Lung (tissue), 12 donors: ENCODE data around the gene BCAS1. TPM values are rescaled to one million over a fixed set of nuclear protein-coding genes. Genes with fewer than 3 reads are reported as not detected.

ENCODE experiments used
- ATAC-seq: fragments of 200-7000 bp; cut with Tn5 transposase; one replicate; pipeline ENCODE4 v1.9.1; 2020; ENCODE audit warnings: moderate number of reproducible peaks; ENCODE audit not compliant: insufficient read depth, low FRiP score
- DNase-seq, 3 donors: peaks; one replicate each; pipeline ENCODE4 v3.0.0-alpha.2; 2013 to 2017
- H3K27ac ChIP-seq, 2 donors: one replicate each; pipeline ENCODE4 v1.5.1; 2013; ENCODE audit warnings: mild to moderate bottlenecking in 2 of 2, moderate library complexity in 2 of 2, control low read depth in 1 of 2, inconsistent platforms in 1 of 2, low read depth in 1 of 2, low read length in 1 of 2
- H3K27me3 ChIP-seq, 3 donors: one replicate each; pipeline ENCODE4 v1.5.1; 2013; ENCODE audit warnings: low read length in 2 of 3; ENCODE audit not compliant: control insufficient read depth in 3 of 3, insufficient read depth in 3 of 3
- H3K36me3 ChIP-seq, 4 donors: one replicate each; pipeline ENCODE4 v1.5.1; 2013; ENCODE audit warnings: low read length in 4 of 4, mild to moderate bottlenecking in 1 of 4, moderate library complexity in 1 of 4; ENCODE audit not compliant: control insufficient read depth in 4 of 4, insufficient read depth in 4 of 4
- H3K4me1 ChIP-seq, 5 donors: one replicate each; pipeline ENCODE4 v1.5.1; 2013; ENCODE audit warnings: low read length in 5 of 5, mild to moderate bottlenecking in 2 of 5, moderate library complexity in 1 of 5; ENCODE audit not compliant: control insufficient read depth in 5 of 5, insufficient read depth in 5 of 5
- H3K4me3 ChIP-seq: one replicate; pipeline ENCODE4 v1.5.1; 2013; ENCODE audit warnings: mild to moderate bottlenecking, control low read depth, moderate library complexity
- H3K9ac ChIP-seq, 2 donors: one replicate each; pipeline ENCODE4 v1.5.1; 2013; ENCODE audit warnings: low read length in 2 of 2, control low read depth in 1 of 2; ENCODE audit not compliant: insufficient read depth in 1 of 2
- H3K9me3 ChIP-seq, 4 donors: one replicate each; pipeline ENCODE4 v1.5.1; 2013; ENCODE audit warnings: low read length in 3 of 4, mild to moderate bottlenecking in 1 of 4, moderate library complexity in 1 of 4; ENCODE audit not compliant: control insufficient read depth in 4 of 4, insufficient read depth in 3 of 4
- WGBS, 2 donors: extraction: QIAGEN DNeasy Blood & Tissue Kit; methylation state at CpG; one replicate each; pipeline ENCODE4 v1.1.7; 2013; 5-methylcytosine and 5-hydroxymethylcytosine counted together
- polyA plus RNA-seq, 2 donors: library from polyadenylated mRNA; stranded (reverse); fragments of 200-250 nt; gene quantifications; one replicate each; pipeline ENCODE4 v1.2.1, GENCODE V29; 2013
- total RNA-seq, 2 donors: library from RNA; depleted of rRNA in 1 of 2; stranded (reverse); fragments of >200 nt in 1 of 2; gene quantifications; one replicate each; pipeline ENCODE4 v1.2.1, GENCODE V29; 2014 to 2021
- TF ChIP-seq, protein P1 (sequence below): IDR thresholded peaks from 2 replicates; pipeline ENCODE4 v1.5.1; 2012; ENCODE audit warnings: mild to moderate bottlenecking; ENCODE audit errors: control extremely low read depth, extremely low read depth
- donor health status: control.
- donor health status: control.
- donor health status: Bipolar disorder and iron deficiency.
- donor health status: healthy.
- donor health status: DM: yes; HTN: yes; CAD: no.

Gene BCAS1
- total and polyA plus RNA-seq, 4 donors, result 1.2 to 4.0 (median 2.3) TPM

DNA sequence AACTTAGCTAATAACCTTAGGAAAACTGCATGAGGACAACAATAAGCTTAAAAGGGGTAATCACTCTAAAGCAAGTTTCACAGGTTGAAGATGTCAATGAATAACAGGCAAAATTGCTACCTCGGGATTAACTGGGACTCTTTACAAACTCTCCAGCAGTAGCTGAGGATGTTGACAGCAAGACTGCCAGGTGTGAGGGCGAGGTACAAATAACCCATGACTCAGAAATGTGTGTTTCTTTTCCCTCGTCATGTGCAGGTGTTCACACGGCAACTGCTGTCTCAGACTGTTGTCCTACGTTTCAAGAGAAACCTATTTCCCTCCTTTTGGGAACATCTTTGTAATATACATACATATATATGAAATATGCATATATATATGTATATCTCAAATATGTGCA is 15.9 kb downstream of the BCAS1 start:
- H3K9ac ChIP-seq, result no peak overlapping the region
- TF ChIP-seq, protein P1, sequence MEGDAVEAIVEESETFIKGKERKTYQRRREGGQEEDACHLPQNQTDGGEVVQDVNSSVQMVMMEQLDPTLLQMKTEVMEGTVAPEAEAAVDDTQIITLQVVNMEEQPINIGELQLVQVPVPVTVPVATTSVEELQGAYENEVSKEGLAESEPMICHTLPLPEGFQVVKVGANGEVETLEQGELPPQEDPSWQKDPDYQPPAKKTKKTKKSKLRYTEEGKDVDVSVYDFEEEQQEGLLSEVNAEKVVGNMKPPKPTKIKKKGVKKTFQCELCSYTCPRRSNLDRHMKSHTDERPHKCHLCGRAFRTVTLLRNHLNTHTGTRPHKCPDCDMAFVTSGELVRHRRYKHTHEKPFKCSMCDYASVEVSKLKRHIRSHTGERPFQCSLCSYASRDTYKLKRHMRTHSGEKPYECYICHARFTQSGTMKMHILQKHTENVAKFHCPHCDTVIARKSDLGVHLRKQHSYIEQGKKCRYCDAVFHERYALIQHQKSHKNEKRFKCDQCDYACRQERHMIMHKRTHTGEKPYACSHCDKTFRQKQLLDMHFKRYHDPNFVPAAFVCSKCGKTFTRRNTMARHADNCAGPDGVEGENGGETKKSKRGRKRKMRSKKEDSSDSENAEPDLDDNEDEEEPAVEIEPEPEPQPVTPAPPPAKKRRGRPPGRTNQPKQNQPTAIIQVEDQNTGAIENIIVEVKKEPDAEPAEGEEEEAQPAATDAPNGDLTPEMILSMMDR, result no peak
- 79 to 92% methylated on average over 5 of the region's 5 CpGs for WGBS, 2 donors
- H3K4me3 ChIP-seq, result no peak overlapping the region
- no peak overlapping the region for H3K27ac ChIP-seq
- H3K9me3 ChIP-seq, result peaks cover 0 to 4% (median 0%) of the 10 kb centered on the region in 4 donors
- ATAC-seq (no peak), DNase-seq (no peak)
- peaks cover 0 to 2% (median 0%) of the 10 kb centered on the region in 3 donors for H3K27me3 ChIP-seq
- no peaks in the 10 kb centered on the region for H3K36me3 ChIP-seq
- H3K4me1 ChIP-seq, result no peaks in the 10 kb centered on the region

DNA sequence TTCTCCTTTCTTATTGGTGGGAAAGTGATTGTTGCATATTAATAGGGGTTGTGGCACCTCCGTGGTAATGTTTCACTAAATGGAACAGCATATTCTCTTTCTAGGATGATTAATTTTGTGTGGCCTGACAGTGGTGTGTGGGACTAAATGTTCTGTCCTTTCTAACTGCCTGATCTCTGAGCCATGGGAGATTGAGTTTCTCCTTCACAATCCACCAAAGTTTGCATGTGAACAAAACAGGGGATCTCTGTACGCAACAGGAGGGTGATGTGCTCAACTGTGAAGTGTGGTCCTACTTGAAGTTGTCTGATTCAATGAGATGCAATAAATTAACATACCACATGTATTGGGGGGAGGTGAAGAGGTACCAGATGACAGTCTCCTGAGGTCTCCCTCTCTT is 19.3 kb downstream of the BCAS1 start:
- 81 to 93% methylated on average over 2 of the region's 2 CpGs for WGBS, 2 donors
- Histone ChIP-seq H3K4me1 (no peaks in the 10 kb centered on the region), H3K27me3 (peaks cover 0 to 2% (median 0%) of the 10 kb centered on the region in 3 donors), H3K9me3 (peaks cover 0 to 6% (median 0%) of the 10 kb centered on the region in 4 donors), H3K9ac (no peak overlapping the region), H3K4me3 (no peak overlapping the region), H3K27ac (no peak overlapping the region), H3K36me3 (no peaks in the 10 kb centered on the region)
- DNase-seq (no peak), ATAC-seq (no peak)
- TF ChIP-seq, protein P1, result no peak

DNA sequence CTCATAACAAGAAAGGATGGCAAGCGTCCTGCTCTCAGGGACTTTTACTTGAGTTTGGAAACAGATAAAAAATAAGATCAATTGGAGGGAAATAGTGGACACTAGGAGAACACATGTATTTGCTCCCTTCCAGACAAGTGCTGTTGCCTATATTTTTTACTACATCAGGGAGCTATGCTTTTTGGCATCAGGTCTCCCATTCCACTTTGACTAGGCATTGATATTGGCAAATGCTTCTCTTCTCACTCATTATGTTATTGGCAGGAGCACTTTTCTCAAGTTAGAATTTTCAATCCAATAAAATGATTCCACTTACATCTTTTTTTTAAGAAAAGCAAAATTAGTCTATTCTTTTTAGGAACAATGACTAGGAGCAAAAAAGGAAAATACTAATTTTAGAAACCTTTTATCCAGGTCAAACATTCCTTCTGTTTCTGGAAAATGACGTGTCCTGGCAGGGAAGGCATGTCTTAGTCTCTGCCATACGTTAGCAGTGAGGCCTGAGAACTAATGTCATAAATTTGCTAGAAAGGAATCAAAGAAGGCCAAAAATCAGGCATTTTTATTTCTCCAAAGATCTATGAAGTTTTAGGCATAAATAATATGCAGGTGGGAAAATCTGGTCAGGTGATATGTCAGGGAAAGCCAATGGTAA is 21.4 kb downstream of the BCAS1 start:
- H3K9ac ChIP-seq, result no peak overlapping the region
- ATAC-seq (no peak), DNase-seq (no peak)
- TF ChIP-seq, protein P1, result no peak
- H3K4me3 ChIP-seq, result no peak overlapping the region
- peaks cover 0 to 6% (median 0%) of the 10 kb centered on the region in 4 donors for H3K9me3 ChIP-seq
- 78 to 84% methylated on average over 3 of the region's 3 CpGs for WGBS, 2 donors
- no peaks in the 10 kb centered on the region for H3K36me3 ChIP-seq
- no peaks in the 10 kb centered on the region for H3K4me1 ChIP-seq
- H3K27me3 ChIP-seq, result no peaks in the 10 kb centered on the region
- no peak overlapping the region for H3K27ac ChIP-seq

DNA sequence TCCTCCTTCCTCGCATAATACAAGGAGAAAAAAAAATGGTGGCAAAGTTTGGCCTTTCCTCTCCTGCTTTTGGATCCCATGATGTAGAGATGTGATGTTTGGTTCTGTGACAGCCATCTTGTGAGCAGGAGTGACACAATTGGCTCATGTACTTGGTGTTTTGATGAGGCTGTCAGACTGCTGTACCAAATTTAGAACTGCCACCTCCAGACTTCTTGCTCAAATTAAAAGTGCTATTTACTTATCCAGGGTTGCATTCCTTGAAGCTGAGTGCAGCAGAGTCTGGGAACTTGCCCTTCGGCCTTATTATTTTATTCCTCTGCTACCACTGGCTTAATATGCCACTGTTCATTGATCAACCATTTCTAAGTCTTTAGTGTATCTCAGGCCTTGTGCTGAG is 21.9 kb downstream of the BCAS1 start:
- H3K27me3 ChIP-seq, result no peaks in the 10 kb centered on the region
- H3K4me3 ChIP-seq, result no peak overlapping the region
- TF ChIP-seq, protein P1, result no peak
- no peak for ATAC-seq
- no peak overlapping the region for H3K27ac ChIP-seq
- WGBS, 2 donors, result 44 to 76% methylated on average over 2 of the region's 2 CpGs
- H3K9ac ChIP-seq, result no peak overlapping the region
- no peak for DNase-seq
- H3K36me3 ChIP-seq, result no peaks in the 10 kb centered on the region
- peaks cover 0 to 3% (median 0%) of the 10 kb centered on the region in 5 donors for H3K4me1 ChIP-seq
- H3K9me3 ChIP-seq, result peaks cover 0 to 6% (median 0%) of the 10 kb centered on the region in 4 donors
